AG04450 (cell line): Measurements from ENCODE around the gene MAP3K7. TPM values are rescaled to one million over a fixed set of nuclear protein-coding genes. Genes with fewer than 3 reads are reported as not detected.

Experiments used
- CTCF ChIA-PET: fragments of 300-600, 350-600 bp; formaldehyde crosslinking; extraction: SDS; loops from one replicate; lab custom pipeline; 2022; ENCODE audit warnings: antibody characterized with exemption, inconsistent platforms; lab: Charles Lee
- POLR2A ChIA-PET: fragments of 350-600 bp; formaldehyde crosslinking; extraction: SDS; loops from one replicate; lab custom pipeline; 2021; ENCODE audit warnings: antibody characterized with exemption, inconsistent platforms; lab: Yijun Ruan, JAX
- DNase-seq: peaks from one replicate; pipeline ENCODE4 v3.0.0-alpha.2; 2011; ENCODE audit warnings: low read depth, low spot score
- H3K27ac ChIP-seq: one replicate; pipeline ENCODE4 v1.5.1; 2012; ENCODE audit warnings: low read depth, low read length, control low read depth
- H3K27me3 ChIP-seq: one replicate; pipeline ENCODE4 v1.6.0; 2012; ENCODE audit warnings: low read length; ENCODE audit not compliant: control insufficient read depth, insufficient read depth
- H3K4me3 ChIP-seq: 2 replicates; pipeline ENCODE4 v1.5.1; 2011; ENCODE audit warnings: mild to moderate bottlenecking, low read depth, low read length, control low read depth
- H3K9me3 ChIP-seq: 2 replicates; pipeline ENCODE4 v1.5.1; 2012; ENCODE audit warnings: low read length; ENCODE audit not compliant: control insufficient read depth, insufficient read depth
- CTCF ChIP-seq: IDR thresholded peaks from 2 replicates; pipeline ENCODE4 v1.5.1; 2011; ENCODE audit warnings: low read depth, low read length, control low read depth, inconsistent platforms
- polyA plus RNA-seq: library from polyadenylated mRNA; depleted of rRNA; stranded (reverse); fragments of >200 nt; gene quantifications from 2 replicates; pipeline ENCODE4 v1.2.3, GENCODE V29; 2011

Gene MAP3K7
- polyA plus RNA-seq, 1 experiment: 52.4 TPM

GRCh38 chr6:90583179-90583835 lies 3.6 kb downstream of the MAP3K7 start:
- DNase-seq: no peak
- Histone ChIP-seq H3K4me3 (no peak overlapping the region), H3K27me3 (no peaks in the 10 kb centered on the region), H3K27ac (no peak overlapping the region), H3K9me3 (no peaks in the 10 kb centered on the region; the same call in 1 of the 2 replicates)
- ChIA-PET POLR2A (no interaction called here), CTCF (no interaction called here)
- no peak for TF ChIP-seq CTCF

GRCh38 chr6:90581146-90581545 lies 5.7 kb downstream of the MAP3K7 start:
- no peak for DNase-seq
- POLR2A ChIA-PET: no interaction called here
- Histone ChIP-seq H3K27ac (no peak overlapping the region), H3K27me3 (no peaks in the 10 kb centered on the region), H3K9me3 (no peaks in the 10 kb centered on the region), H3K4me3 (no peak overlapping the region)
- TF ChIP-seq CTCF: no peak
- CTCF ChIA-PET: no interaction called here

GRCh38 chr6:90578894-90579549 lies 7.8 kb downstream of the MAP3K7 start:
- H3K27ac ChIP-seq: no peak overlapping the region
- no peak for TF ChIP-seq CTCF
- H3K9me3 ChIP-seq: no peaks in the 10 kb centered on the region
- no peaks in the 10 kb centered on the region for H3K27me3 ChIP-seq
- H3K4me3 ChIP-seq: no peak overlapping the region
- ChIA-PET CTCF (no interaction called here), POLR2A (no interaction called here)
- DNase-seq: no peak

GRCh38 chr6:90575267-90575666 lies 11.6 kb downstream of the MAP3K7 start:
- TF ChIP-seq CTCF: no peak
- ChIA-PET POLR2A (no interaction called here), CTCF (no interaction called here)
- Histone ChIP-seq H3K4me3 (no peak overlapping the region), H3K27ac (no peak overlapping the region), H3K9me3 (no peaks in the 10 kb centered on the region), H3K27me3 (no peaks in the 10 kb centered on the region)
- no peak for DNase-seq

- POLR2A ChIA-PET: no interaction called here
- no peak overlapping the region for H3K27ac ChIP-seq
- no peak for TF ChIP-seq CTCF
- no peaks in the 10 kb centered on the region for H3K27me3 ChIP-seq
- CTCF ChIA-PET: no interaction called here
- DNase-seq: no peak
- no peaks in the 10 kb centered on the region for H3K9me3 ChIP-seq
- H3K4me3 ChIP-seq: no peak overlapping the region
Measured at GRCh38 chr6:90574610-90575009, 12.3 kb downstream of the MAP3K7 start.
